ENCODE data around the gene FDXACB1.
"Not testable (repeated sequence)": the region's sequence is repeated elsewhere in the genome, so short reads cannot be mapped to it uniquely, and the experiment has no call there.

FDXACB1 gene

DNA sequence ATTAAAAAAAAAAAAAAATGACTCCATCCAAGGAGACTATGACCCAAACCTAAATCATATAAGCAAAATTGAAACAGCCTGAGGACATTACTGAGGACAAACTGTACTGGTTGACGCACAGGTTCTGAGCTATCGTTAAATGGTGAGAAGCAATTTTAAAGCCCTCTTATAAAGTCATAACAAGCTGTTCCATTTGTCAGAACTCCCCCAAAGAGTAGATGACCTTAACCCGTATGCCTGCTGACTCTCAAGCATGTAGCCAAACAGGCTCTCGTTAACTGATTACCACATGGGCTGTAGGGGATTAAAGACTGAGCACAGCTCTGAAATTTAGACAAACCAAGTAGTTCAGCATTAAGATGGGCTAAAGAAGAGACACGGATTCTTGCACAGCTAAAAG is 30.4 kb upstream of the FDXACB1 start:
- DNase-seq (ENCODE audit: low read depth in 1 of 2, low spot score in 1 of 2) = no peak

DNA sequence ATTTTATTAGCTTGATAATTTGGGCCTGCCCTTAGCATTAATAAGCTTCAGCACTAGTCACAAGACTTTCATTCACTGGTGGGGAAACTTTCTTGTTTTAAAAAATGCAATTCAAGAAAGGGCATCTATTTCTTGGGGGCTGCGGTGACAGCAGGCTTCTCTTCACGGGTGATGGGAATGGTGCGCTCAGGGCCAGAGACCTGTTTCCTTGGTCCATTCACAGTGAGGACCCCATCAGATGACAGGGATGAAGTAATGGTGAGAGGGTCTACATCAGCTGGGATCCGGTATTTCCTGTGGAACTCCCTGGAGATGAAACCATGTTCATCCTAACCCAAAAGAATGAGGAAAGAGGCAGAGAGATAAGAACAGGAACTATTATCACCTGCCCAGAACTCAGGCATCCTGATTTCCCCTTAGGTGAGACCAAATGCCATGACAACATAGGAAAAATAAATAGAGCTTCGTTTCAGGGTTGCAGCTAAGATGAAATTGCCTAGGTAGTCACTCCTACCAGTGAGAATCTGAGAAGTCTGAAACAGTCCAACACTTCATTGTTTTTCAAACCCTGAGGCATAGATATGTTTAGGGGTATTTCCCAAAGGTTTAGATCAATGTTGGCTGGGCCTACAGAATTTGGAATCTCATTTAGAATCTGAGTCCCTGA is 29.8 kb upstream of the FDXACB1 start:
- no peak for DNase-seq (ENCODE audit: low read depth in 1 of 2, low spot score in 1 of 2)

DNA sequence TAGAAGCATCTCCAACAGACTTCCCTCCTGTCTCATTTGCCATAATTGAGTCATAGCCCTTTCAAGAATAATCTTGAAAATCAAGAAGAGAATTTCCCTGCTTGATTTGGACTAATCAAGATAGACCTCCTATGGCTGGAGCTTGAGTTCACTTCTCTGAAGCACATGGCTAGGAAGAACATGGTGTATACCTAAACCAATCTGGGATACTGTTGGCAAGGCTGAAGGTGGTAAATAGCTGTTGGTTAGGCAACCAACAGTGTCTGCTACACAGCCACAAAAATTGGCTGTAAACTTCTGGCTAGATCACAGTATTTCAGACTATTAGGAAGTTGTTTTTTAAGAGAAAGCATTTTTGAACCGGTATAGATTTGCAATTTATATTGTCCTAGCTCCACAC is 27.7 kb upstream of the FDXACB1 start:
- no peak for DNase-seq (ENCODE audit: low read depth in 1 of 2, low spot score in 1 of 2)

DNA sequence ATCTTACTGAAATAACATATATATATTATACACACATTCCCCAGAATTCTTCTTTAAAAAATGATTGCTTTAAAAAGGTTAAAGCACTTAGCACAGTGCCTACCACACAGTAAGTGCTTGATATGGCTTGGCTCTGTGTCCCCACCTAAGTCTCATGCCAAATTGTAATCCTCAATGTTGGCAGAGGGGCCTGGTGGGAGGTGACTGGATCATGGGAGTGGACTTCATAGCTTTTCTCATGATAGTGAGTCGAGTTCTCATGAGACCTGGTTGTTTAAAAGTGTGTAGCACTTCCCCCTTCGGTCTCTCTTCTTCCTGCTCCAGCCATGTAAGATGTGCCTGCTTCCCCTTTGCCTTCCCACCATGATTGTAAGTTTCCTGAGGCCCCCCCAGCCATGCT is 26.4 kb upstream of the FDXACB1 start:
- DNase-seq (ENCODE audit: low read depth in 1 of 2, low spot score in 1 of 2) = no peak

DNA sequence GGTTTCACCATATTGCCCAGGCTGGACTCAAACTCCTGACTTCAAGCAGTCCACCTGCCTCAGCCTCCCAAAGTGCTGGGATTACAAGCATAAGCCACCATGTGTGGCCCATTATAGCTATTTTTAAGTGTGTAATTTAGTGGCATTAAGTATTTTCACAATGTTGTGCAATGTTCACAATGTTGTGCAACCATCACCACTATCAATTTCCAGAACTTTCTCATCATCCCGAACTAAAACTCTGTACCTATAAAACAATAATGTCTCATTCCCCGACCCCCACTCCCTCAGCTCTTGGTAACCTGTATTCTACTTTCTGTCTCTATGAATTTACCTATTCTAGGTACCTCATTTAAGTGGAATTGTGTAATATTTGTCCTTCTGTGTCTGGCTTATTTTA is 7.9 kb upstream of the FDXACB1 start:
- no peak for DNase-seq (ENCODE audit: low read depth in 1 of 2, low spot score in 1 of 2)

DNA sequence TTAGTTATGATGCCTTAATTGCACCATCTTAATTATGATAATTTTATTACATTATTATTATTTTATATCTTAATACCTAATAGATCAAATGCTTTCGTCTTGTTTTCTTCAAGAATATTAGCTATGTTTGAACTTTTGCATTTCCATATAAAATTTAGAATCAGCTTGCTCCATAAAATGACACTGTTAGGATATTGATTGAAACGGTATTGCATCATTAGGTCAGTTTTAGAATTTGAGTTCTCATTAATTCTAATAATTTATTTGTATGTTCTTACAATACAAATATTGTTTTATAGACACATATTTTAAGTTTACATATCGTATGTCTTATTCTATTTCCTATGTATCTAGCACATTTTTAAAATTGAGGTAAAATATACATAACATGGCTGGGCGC is 7.1 kb upstream of the FDXACB1 start:
- DNase-seq (ENCODE audit: low read depth in 1 of 2, low spot score in 1 of 2) = no peak

DNA sequence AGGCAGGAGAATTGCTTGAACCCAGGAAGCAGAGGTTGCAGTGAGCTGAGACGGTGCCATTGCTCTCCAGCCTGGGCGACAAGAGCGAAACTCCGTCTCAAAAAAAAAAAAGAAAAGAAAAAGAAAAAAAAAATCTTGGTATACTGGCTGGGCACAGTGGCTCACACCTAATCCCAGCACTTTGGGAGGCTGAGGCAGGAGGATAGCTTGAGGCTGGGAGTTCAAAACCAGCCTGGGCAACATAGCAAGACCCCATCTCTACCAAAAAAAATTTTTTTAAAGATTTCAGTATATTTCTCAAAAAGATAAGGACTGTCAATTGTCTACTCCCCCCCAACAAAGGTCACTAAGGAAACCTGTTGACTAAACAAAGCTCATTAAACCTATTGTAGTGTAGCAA is 6.1 kb upstream of the FDXACB1 start:
- DNase-seq (ENCODE audit: low read depth in 1 of 2, low spot score in 1 of 2) = not testable (repeated sequence)

DNA sequence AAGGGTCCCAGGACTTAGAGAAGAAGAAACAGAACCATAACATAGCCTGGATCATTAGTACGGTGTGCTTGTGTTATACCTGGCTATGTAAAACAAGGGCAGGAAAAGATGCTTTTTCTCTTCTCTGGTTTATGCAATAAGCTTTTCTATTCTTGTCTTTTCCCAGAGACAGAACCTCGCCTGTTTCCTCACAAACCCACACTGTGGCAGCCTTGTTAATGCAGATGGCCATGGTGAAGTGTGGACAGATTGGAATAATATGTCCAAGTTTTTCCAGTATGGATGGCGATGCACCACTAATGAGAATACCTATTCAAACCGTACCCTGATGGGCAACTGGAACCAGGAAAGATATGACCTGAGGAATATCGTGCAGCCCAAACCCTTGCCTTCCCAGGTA is 3.2 kb upstream of the FDXACB1 start:
- no peak for DNase-seq (ENCODE audit: low read depth in 1 of 2, low spot score in 1 of 2)

DNA sequence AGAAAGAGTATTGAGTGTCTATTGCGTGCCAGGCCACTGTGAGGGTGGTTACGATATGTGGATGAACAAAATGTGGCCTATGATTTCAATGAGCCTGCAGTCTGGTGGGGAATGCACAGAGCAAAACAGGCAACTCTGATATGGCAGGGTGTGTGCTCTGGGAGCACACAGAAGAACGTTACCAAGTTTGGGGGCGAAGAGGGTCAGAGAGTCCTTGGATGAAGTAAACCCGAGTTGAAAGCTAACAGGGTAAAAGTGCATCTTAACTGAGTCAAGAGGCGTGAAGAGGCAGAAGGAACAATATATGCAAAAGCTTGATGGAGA is 634 bp upstream of the FDXACB1 start:
- DNase-seq (ENCODE audit: low read depth in 1 of 2, low spot score in 1 of 2) = no peak

DNA sequence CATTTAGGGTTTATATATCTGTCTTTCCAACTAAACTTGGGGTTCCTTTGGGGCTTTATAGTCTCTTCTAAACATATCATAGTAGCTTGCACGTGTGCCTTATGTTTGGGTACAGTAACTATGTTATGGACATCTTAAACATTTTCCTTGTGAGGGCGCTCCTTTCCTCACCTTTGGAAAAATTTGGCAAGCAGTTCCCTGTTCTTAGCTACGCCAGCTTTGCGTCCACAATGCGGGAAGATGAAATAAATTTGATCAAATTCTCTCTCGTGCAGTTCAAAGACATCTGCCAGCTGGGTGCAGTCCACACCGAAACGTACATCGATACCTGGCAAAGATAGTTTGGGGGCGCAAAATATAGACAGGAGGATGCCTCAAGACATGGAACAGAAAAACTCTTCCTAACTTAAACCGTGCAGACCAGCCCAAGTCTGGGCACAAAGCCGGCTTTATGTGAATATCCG is 548 bp downstream of the FDXACB1 start:
- no peak for DNase-seq (ENCODE audit: low read depth in 1 of 2, low spot score in 1 of 2)

DNA sequence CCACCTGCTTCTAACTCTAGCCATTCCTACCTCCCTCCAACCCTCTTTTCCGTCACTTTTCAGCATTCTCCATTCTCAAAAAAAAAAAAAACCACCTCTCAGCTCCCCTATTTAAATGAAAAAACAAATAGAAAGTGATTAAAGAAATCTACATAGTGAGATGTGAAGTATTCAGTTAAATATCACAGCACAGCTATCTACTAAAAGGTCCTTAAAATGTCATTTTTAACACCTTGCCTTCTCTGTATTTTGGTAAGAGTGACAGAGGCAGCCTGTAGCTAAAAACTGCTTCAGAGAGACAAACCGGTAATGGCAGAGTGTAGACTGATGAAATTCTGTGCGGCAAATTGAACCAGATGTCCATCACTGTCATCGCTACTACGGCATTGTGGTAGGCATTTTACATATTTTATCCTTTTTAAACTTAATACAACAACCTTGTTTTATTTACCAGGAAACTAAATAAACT is 7.2 kb downstream of the FDXACB1 start:
- no peak for DNase-seq (ENCODE audit: low read depth in 1 of 2, low spot score in 1 of 2)

DNA sequence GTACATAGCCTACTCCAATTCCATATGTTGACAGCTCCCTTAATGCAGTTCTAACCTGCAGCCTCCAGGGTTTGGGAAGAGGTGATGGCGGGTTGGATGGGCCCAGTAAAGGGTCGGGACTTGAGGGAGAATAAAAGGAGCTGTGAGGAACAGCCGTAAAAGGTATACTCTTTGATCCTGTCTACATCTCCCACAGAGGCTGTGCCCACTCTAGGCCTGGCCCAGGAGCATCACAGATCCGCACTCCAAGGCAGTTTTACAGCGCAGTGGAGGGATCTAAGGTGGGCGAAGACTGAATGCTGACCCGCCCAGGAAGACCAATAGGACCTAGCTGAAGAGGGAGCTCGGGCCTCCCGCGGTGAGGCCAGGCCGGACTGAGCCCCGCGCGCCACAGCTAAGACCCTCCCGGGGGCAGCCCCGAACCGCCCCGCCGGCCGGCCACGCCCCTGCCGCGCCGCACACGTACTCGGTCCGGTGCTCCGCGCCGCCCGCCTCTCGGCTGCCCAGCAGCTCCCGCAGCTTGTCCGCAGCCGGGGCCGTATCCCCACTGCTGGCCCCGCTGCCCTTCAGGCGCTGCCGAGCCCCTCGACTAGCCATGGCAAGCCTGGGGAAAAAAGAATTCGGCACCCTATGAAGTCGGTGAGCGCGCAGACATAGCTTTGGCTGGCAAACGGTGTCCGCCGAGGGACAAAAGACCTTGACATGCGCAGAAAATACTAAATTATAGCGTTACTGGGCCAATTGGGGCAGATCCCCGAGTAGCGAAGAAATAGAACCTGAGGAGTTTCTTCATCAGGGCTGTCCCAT is 7.9 kb downstream of the FDXACB1 start, which contains the start of gene ALG9:
TSS of gene ALG9 (minus strand) at position 696 of the 807 bp plus-strand sequence. CDS start at position 597, 99 bp downstream.
- DNase-seq (ENCODE audit: low read depth in 1 of 2, low spot score in 1 of 2) = peak; percentile 86 to 88

DNA sequence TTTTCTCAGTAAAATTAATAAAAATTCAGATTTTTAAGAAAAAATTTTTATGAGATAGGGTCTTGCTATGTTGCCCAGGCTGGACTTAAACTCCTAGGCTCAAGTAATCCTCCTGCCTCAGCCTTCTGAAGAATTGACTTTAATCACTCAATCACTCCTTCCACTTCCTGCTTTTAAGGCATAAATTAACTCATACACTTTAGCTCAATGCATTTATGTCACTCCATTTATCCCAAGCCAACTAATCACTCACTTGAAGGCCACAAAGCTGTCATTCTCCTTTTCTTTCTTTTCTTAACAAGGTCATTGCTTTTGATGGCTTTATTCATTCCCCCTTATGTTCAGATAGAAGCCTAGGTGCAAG is 8.5 kb downstream of the FDXACB1 start:
- no peak for DNase-seq (ENCODE audit: low read depth in 1 of 2, low spot score in 1 of 2)

DNA sequence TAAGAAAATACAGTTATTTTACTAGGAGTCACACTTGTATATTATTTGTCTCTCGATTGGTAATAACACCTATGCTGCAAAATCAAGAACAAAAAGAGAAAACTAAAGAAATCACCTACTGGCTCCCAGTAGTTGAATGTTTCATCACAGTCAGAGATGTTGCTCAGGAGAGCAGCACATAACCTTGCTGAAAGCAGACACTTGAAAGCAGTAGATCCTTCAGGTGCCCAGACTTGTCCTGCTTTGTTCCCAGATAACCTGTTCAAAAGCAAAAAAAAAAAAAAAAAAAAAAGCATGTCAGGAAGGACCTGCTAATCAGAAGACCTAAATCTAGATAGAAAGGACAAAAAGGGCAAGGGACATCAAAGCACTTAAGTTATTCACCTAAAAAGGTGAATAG is 8.9 kb downstream of the FDXACB1 start:
- DNase-seq (ENCODE audit: low read depth in 1 of 2, low spot score in 1 of 2) = no peak

DNA sequence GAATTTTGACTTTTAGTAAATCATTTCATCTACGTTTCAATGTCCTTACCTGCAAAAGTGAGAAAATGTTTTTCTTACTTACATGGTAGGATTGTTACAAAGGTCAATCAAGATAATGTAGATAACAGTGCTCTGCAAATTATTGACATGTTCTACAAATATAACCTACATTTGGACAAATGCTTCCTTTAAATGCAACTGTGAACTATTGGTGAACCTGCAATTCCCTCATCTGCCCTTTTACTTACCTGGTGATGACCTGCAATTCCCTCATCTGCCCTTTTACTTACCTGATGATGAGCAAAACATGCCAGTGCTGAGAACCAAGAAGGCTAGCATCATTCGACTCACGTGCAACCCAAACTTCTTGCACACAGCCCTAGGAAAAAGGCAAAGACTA is 18.7 kb downstream of the FDXACB1 start:
- no peak for DNase-seq (ENCODE audit: low read depth in 1 of 2, low spot score in 1 of 2)

DNA sequence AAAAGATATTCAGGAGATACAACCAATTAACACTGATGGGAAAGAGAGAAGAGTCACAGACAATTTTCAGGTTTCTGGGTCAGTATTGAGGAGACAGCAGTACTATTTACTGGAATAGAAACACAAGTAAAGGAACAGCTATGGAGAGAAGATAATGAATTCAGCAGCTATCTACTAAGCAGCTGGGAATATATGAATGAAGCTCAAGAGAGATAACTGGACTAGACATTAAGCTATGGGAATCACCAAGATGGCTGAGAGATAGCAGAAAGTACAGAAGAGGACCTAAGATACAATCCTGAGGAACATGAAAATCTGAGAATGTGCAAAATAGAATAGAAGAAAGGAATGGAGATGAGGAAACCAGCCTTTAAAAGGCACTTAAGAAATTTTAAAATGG is 23.5 kb downstream of the FDXACB1 start:
- DNase-seq (ENCODE audit: low read depth in 1 of 2, low spot score in 1 of 2) = no peak

DNA sequence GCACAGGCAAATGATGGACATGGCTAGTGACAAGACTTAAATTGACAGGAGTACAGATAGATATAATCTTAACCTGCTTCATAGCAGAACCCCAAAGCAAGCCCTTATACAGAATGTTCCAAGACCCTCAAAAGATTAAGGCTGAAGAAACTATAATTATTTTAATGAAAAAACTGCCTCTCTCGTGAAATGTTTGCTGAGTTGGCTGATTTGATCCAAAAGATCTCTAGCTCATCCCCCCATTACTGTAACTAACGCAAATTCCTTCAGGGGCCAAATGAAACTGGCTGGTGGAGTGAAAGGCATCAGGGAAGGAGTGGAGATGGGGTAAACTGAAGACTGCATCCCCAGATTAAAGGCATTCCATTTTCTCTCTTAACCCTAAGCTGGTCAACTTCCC is 26.9 kb downstream of the FDXACB1 start:
- no peak for DNase-seq (ENCODE audit: low read depth in 1 of 2, low spot score in 1 of 2)

DNA sequence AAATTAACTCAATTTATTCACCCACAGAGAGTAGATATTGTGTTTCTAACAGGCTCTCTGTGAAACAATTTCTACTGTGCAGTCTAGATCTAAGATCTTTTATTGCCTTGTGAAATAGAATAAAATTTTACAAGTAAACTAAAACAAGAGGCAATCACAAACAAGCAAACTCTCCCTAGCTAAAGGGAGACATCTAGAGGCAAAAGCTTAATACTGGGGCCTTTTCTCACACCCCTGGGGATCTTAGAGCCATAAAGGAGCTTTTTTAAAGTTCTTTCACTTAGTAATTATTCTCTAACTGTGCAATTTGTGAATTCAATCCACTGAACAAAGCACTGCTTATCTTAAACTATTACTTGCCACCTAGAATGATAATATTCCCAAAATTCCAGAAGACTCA is 27.3 kb downstream of the FDXACB1 start:
- no peak for DNase-seq (ENCODE audit: low read depth in 1 of 2, low spot score in 1 of 2)

DNA sequence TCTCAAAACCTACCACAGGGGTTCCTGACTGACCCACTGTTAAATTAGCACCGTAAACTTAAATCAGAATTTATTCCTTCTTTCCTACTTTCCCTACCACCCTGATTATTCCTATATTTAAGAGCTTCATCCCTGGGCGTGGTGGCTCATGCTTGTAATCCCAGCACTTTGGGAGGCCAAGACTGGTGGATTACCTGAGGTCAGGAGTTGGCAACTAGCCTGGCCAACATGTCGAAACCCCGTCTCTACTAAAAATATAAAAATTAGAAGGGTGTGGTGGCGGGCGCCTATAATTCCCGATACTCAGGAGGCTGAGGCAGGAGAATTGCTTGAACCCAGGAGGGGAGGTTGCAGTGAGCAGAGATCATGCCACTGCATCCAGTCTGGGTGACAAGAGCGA is 27.9 kb downstream of the FDXACB1 start:
- no peak for DNase-seq (ENCODE audit: low read depth in 1 of 2, low spot score in 1 of 2)

DNA sequence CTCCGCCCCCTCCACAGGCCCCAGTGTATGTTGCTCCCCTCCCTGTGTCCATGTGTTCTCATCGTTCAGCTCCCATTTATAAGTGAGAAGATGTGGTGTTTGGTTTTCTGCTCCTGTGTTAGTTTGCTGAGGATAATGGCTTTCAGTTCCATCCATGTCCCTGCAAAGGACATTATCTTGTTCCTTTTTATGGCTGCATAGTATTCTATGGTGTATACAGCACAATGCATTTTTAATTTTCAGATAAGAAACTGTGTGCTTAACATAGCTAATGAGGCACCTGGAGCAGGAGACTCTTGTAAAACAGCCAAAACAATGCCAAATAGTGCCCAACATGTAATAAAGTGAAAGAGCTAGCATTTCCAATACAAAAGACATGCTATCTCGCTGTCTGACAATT is 29.3 kb downstream of the FDXACB1 start:
- no peak for DNase-seq (ENCODE audit: low read depth in 1 of 2, low spot score in 1 of 2)

DNA sequence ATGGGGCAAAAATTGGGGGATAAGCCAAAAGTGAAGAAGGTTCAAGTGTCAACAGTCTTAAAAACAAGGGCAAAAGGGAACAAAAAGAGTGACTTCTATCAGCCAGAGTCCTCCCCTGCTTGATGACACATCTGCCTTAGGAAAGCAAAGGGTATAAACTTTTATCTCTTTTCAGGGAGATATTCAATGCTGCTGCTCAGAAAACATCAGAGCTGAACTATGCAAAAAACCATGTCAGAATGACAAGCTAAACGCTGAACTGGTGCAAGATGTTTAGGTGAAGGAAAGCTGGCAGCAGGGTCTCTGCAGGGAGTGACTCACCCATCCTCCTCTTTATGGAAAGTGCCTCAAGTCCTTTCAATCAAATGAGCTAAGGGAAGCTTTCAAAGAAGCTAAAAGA is 32.3 kb downstream of the FDXACB1 start:
- DNase-seq (ENCODE audit: low read depth in 1 of 2, low spot score in 1 of 2) = no peak

DNA sequence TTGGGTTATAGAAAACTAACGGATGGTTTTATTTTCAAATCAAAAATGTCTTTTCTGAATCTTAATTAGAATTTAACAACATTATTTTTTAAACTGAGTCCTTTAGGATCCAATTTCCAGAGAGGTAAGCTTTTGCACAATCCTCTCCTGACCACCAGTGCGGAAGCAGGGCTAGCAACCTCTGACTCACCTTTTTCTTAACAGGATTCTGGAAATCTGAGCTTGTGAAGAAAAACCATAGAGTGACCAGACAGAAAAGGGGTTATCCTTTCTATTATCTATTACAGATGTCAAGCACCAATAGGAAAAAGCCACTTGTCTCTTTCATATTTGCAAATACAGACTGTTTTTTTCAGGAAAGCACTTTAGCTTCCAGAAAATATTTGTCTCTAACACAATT is 32.9 kb downstream of the FDXACB1 start:
- no peak for DNase-seq (ENCODE audit: low read depth in 1 of 2, low spot score in 1 of 2)

All from activated CD4-positive, alpha-beta T cell treated with anti-CD3 and anti-CD28 coated beads, Interleukin-2, amount 50 U/mL, for 24 hours (primary cell).